PC-9 (cell line): ENCODE data around the gene LATS2. TPM values are rescaled to one million over a fixed set of nuclear protein-coding genes. Genes with fewer than 3 reads are reported as not detected.
"Not testable (repeated sequence)": the region's sequence is repeated elsewhere in the genome, so short reads cannot be mapped to it uniquely, and the experiment has no call there.

Source experiments
- BruUV-seq: library from RNA; stranded (reverse); fragments of 400-500 nt; replicated peaks from 2 replicates; lab custom pipeline; 2021; lab: Mats Ljungman, UMichigan
- CTCF ChIA-PET: fragments of 300-600 bp; sonication (Branson Sonifier 250); formaldehyde crosslinking; loops from one replicate; lab custom pipeline; 2022; ENCODE audit warnings: antibody characterized with exemption; lab: Charles Lee
- POLR2A ChIA-PET: fragments of 300-600 bp; sonication (Branson Sonifier 250); formaldehyde crosslinking; loops from one replicate; lab custom pipeline; 2022; ENCODE audit warnings: antibody characterized with exemption; ENCODE audit not compliant: unreplicated experiment; lab: Charles Lee
- DNase-seq, 2 experiments: peaks; one replicate each; pipeline versions ENCODE4 v3.0.0 to v3.0.0-alpha.2; 2015 to 2022; ENCODE audit warnings: mixed read lengths in 1 of 2
- H2AFZ ChIP-seq: fragments of 200-600 bp; sonication (generic); 2 replicates; pipeline ENCODE4 v1.8.1; 2017; ENCODE audit warnings: antibody characterized with exemption
- H3F3A ChIP-seq: fragments of 200-600 bp; sonication (generic); 2 replicates; pipeline ENCODE4 v1.8.1; 2017; ENCODE audit warnings: antibody characterized with exemption, mild to moderate bottlenecking, low read depth; ENCODE audit not compliant: insufficient read depth
- H3K27ac ChIP-seq: fragments of 200-600 bp; sonication (generic); 2 replicates; pipeline ENCODE4 v1.6.1; 2016; ENCODE audit warnings: mixed run types
- H3K27me3 ChIP-seq: fragments of 200-600 bp; sonication (generic); 2 replicates; pipeline ENCODE4 v1.6.1; 2016; ENCODE audit warnings: low read depth, mixed run types; ENCODE audit not compliant: insufficient read depth
- H3K36me3 ChIP-seq: fragments of 200-600 bp; sonication (generic); 2 replicates; pipeline ENCODE4 v1.6.1; 2016; ENCODE audit warnings: low read depth, mixed run types
- H3K4me1 ChIP-seq: fragments of 200-600 bp; sonication (generic); replicated peaks from 2 replicates; pipeline ENCODE4 v1.6.1; 2016; ENCODE audit warnings: mixed run types; ENCODE audit not compliant: insufficient read depth
- H3K4me2 ChIP-seq: fragments of 200-600 bp; sonication (generic); 2 replicates; pipeline ENCODE4 v1.6.1; 2017; ENCODE audit warnings: mixed run types
- H3K4me3 ChIP-seq: fragments of 200-600 bp; sonication (generic); 2 replicates; pipeline ENCODE4 v1.6.1; 2016; ENCODE audit warnings: mixed run types
- H3K79me2 ChIP-seq: fragments of 200-600 bp; sonication (generic); 2 replicates; pipeline ENCODE4 v1.6.1; 2017; ENCODE audit warnings: low read depth, mixed run types
- H3K9me2 ChIP-seq: fragments of 200-600 bp; sonication (generic); 2 replicates; pipeline ENCODE4 v1.8.1; 2017; ENCODE audit warnings: mild to moderate bottlenecking; ENCODE audit not compliant: insufficient read depth
- H3K9me3 ChIP-seq: fragments of 200-600 bp; sonication (generic); 2 replicates; pipeline ENCODE4 v1.8.1; 2016; ENCODE audit warnings: low read depth; ENCODE audit not compliant: insufficient read depth
- H4K20me1 ChIP-seq: fragments of 200-600 bp; sonication (generic); 2 replicates; pipeline ENCODE4 v1.8.1; 2017; ENCODE audit not compliant: insufficient read depth
- EZH2 ChIP-seq: fragments of 200-600 bp; sonication (generic); IDR thresholded peaks from 2 replicates; pipeline ENCODE4 v1.8.0; 2017; ENCODE audit warnings: antibody characterized with exemption, low read depth
- intact Hi-C: fragments of 100-400 bp; cut with micrococcal nuclease; formaldehyde crosslinking; loops from one replicate; pipeline ENCODE4 v1.10.0; 2022; ENCODE audit not compliant: unreplicated experiment
- total RNA-seq: library from RNA; stranded (reverse); gene quantifications from 2 replicates; pipeline ENCODE4 v1.2.3, GENCODE V29; 2021
- TF ChIP-seq, protein P1 (sequence below): fragments of 200-600 bp; sonication (generic); conservative IDR thresholded peaks from 2 replicates; pipeline ENCODE4 v1.6.1; 2017; ENCODE audit warnings: mixed run types, antibody characterized with exemption, mild to moderate bottlenecking, moderate library complexity

Gene LATS2
- total RNA-seq, 1 experiment from 2014 or later, result 12.3 TPM

DNA sequence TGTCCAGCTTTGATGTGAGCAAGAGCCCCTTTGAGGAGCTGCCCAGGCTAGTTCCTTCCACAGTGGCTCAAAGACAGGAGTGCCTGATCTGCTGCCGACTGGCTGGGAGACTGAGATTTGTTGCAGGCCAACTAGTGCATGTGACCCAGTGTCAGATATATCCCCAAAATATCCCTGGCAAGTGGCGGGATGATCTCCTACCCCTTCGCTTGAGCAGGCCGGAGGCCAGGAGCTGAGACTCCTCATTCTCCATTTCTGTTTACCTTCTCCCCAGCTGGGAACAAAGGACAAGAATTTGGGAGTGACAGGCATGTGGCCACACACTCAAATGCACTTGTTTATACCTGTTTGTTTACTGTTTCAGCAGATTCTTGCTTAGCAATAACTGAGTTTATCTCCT, 121.7 kb downstream of the LATS2 start:
- BruUV-seq, result no TSS peak
- Histone ChIP-seq H3K27me3 (no peaks in the 10 kb centered on the region), H4K20me1 (no peaks in the 10 kb centered on the region), H3K27ac (0 out of 2 replicates have a peak overlapping the region, but pooled peaks have one; percentile 8), H3K36me3 (no peaks in the 10 kb centered on the region), H3K9me3 (no peaks in the 10 kb centered on the region), H3K4me1 (peaks cover 15% of the 10 kb centered on the region), H3K4me3 (no peak overlapping the region), H2AFZ (no peak overlapping the region), H3K4me2 (peak overlapping the region; percentile 28), H3K79me2 (no peaks in the 10 kb centered on the region), H3K9me2 (no peaks in the 10 kb centered on the region), H3F3A (peaks cover 13% of the 10 kb centered on the region)
- POLR2A ChIA-PET, result no interaction called here
- DNase-seq, result no peak
- CTCF ChIA-PET, result no interaction called here
- TF ChIP-seq, protein P1, sequence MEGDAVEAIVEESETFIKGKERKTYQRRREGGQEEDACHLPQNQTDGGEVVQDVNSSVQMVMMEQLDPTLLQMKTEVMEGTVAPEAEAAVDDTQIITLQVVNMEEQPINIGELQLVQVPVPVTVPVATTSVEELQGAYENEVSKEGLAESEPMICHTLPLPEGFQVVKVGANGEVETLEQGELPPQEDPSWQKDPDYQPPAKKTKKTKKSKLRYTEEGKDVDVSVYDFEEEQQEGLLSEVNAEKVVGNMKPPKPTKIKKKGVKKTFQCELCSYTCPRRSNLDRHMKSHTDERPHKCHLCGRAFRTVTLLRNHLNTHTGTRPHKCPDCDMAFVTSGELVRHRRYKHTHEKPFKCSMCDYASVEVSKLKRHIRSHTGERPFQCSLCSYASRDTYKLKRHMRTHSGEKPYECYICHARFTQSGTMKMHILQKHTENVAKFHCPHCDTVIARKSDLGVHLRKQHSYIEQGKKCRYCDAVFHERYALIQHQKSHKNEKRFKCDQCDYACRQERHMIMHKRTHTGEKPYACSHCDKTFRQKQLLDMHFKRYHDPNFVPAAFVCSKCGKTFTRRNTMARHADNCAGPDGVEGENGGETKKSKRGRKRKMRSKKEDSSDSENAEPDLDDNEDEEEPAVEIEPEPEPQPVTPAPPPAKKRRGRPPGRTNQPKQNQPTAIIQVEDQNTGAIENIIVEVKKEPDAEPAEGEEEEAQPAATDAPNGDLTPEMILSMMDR, result no peak
- no peak for TF ChIP-seq EZH2
- intact Hi-C loops, result loop anchor here (5.0 kb wide), 2 partner anchors 193 to 358 kb away; no protein-coding TSS in a partner anchor

DNA sequence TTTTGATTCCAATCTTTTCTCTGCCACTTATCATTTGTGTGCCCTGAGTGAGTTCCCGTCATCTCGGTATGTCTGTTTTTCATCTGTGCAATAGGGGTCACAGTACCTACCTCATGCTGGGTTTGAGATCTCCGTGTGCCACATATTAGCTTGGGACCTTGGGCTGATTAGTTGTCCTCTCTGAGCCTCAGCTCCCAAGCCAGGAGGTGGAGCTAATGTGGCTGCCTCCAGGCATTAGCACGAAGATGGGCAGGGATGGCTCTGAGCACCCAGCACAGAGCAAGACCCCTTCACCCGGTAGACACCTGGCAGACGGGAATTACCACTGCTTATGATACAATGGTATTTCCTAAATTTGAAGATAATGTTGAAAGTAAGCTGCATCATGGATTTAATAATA, 123.1 kb downstream of the LATS2 start:
- no peaks in the 10 kb centered on the region for H3K9me2 ChIP-seq
- no peaks in the 10 kb centered on the region for H3K79me2 ChIP-seq
- no peaks in the 10 kb centered on the region for H3K9me3 ChIP-seq
- H3F3A ChIP-seq, result peaks cover 13% of the 10 kb centered on the region
- intact Hi-C loops, result no loop called here
- no peak overlapping the region for H2AFZ ChIP-seq
- H3K4me3 ChIP-seq, result no peak overlapping the region
- POLR2A ChIA-PET, result no interaction called here
- H3K4me2 ChIP-seq, result no peak overlapping the region
- TF ChIP-seq EZH2, result no peak
- TF ChIP-seq, protein P1, result no peak
- no peak for DNase-seq
- no peaks in the 10 kb centered on the region for H3K27me3 ChIP-seq
- no peak overlapping the region for H3K27ac ChIP-seq
- CTCF ChIA-PET, result no interaction called here
- no peaks in the 10 kb centered on the region for H4K20me1 ChIP-seq
- peaks cover 14% of the 10 kb centered on the region for H3K4me1 ChIP-seq
- BruUV-seq, result no TSS peak
- H3K36me3 ChIP-seq, result no peaks in the 10 kb centered on the region

DNA sequence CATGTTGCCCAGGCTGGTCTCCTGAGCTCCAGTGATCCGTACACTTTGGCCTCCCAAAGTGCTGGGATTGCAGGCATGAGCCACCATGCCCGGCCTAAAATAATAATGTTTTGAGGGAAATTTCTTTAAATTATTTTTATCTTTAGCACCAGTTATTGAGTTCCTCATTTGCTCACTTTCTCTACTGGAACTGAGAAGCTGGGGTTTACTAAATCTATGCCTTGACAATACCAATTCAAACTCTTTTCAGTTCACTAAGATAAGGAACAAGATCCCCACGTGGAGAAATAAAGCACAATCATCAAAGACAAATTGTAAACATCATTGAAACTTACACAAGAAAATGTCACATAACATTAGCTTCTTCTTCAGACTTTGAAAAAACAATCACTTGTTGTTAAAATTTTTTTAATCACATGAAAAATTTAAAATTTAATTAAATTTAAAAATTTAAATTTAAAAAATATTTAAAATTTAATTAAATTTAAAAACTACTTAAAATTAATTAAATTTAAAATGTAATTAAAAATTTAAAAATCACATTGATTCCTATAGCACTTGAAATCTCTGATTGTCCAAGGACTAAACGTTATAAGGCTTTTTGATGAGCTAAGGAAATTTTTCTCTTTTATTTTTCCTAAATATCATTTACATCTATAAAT, 133.7 kb downstream of the LATS2 start:
- ChIA-PET POLR2A (no interaction called here), CTCF (interaction anchor here (0.7 kb wide), 2 partner anchors 10 to 366 kb away, joined by 4 read pairs; no protein-coding TSS in a partner anchor)
- intact Hi-C loops, result loop anchor here (10.0 kb wide), 1 partner anchor 733 kb away; the partner anchor contains the start of gene GJB2
- H3K4me2 ChIP-seq, result no peak overlapping the region
- H3K4me3 ChIP-seq, result no peak overlapping the region
- no peak overlapping the region for H3K27ac ChIP-seq
- BruUV-seq, result no TSS peak
- H4K20me1 ChIP-seq, result no peaks in the 10 kb centered on the region
- no peaks in the 10 kb centered on the region for H3K4me1 ChIP-seq
- H3K36me3 ChIP-seq, result no peaks in the 10 kb centered on the region
- no peak for DNase-seq
- TF ChIP-seq, protein P1, result no peak
- TF ChIP-seq EZH2, result no peak
- H3K27me3 ChIP-seq, result no peaks in the 10 kb centered on the region
- no peaks in the 10 kb centered on the region for H3F3A ChIP-seq
- no peaks in the 10 kb centered on the region for H3K9me2 ChIP-seq
- no peaks in the 10 kb centered on the region for H3K9me3 ChIP-seq
- H3K79me2 ChIP-seq, result no peaks in the 10 kb centered on the region
- no peak overlapping the region; the same call in 1 of the 2 replicates for H2AFZ ChIP-seq

DNA sequence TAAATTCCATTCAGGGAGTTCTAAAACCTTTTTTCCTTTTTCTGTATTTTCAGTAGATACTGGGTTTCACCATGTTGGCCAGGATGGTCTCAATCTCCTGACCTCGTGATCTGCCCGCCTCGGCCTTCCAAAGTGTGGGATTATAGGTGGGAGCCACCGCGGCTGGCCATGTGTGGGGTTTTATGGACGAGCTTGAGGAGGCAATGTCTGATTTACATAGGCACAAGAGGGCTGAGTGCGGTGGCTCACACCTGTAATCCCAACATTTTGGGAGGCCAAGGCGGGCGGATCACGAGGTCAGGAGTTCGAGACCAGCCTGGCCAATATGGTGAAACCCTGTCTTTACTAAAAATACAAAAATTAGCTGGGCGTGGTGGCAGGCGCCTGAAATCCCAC, 136.0 kb downstream of the LATS2 start:
- BruUV-seq, H3K4me3 ChIP-seq, DNase-seq, H2AFZ ChIP-seq, H3K9me2 ChIP-seq, H3K4me1 ChIP-seq, H3K4me2 ChIP-seq, H3F3A ChIP-seq, H3K36me3 ChIP-seq, H3K9me3 ChIP-seq, H4K20me1 ChIP-seq, H3K27me3 ChIP-seq, POLR2A ChIA-PET, H3K27ac ChIP-seq, H3K79me2 ChIP-seq: not testable (repeated sequence)
- intact Hi-C loops, result loop anchor here (1.0 to 10.0 kb wide), 2 partner anchors 433 to 731 kb away; partner anchors contain the start of gene GJB2
- CTCF ChIA-PET, result interaction anchor here (0.5 to 0.7 kb wide), 3 partner anchors 40 to 942 kb away, joined by 3 to 4 read pairs (median 3); no protein-coding TSS in a partner anchor
